Tibial nerve (tissue), 4 donors: ENCODE data around the gene FAM3B.

ENCODE experiments used
- CTCF ChIP-seq, 5 experiments: fragments of 200-600 bp in 3 of 5; fragments of 450-650 bp in 2 of 5; sonication (generic) in 3 of 5; IDR thresholded peaks; one replicate each; pipeline ENCODE4 v1.5.1; 2016 to 2019; ENCODE audit warnings: antibody characterized with exemption in 5 of 5, mild to moderate bottlenecking in 3 of 5, moderate library complexity in 2 of 5
- EP300 ChIP-seq, 2 donors: sonication (generic); formaldehyde crosslinking; IDR thresholded peaks; one replicate each; pipeline ENCODE4 v1.6.1; 2017; ENCODE audit warnings: antibody characterized with exemption in 2 of 2, mild to moderate bottlenecking in 1 of 2
- POLR2A ChIP-seq, 2 donors: fragments of 450-650 bp; IDR thresholded peaks; one replicate each; pipeline ENCODE4 v1.6.1; 2017; ENCODE audit warnings: antibody characterized with exemption in 2 of 2, mild to moderate bottlenecking in 2 of 2, moderate library complexity in 2 of 2

GRCh38 chr21:41365377-41366107, 48.9 kb downstream of the FAM3B start:
- no peak for TF ChIP-seq EP300 (IDR thresholded peaks at IDR 0.05)
- no peak for TF ChIP-seq CTCF (IDR thresholded peaks at IDR 0.05)
- TF ChIP-seq POLR2A (IDR thresholded peaks at IDR 0.05), result no peak
